ENCODE data around the gene HEATR1. TPM values are rescaled to one million over a fixed set of nuclear protein-coding genes. Genes with fewer than 3 reads are reported as not detected.

HEATR1 gene
- total and polyA plus RNA-seq, 4 donors = 1.6 to 34.9 (median 16.4) TPM

GRCh38 chr1:236553370-236553769 lies 50.9 kb downstream of the HEATR1 start:
- Histone ChIP-seq H3K4me3 (ENCODE audit: low read length in 2 of 2) (no peak overlapping the region), H3K9me3 (ENCODE audit: control insufficient read depth, low read length) (no peaks in the 10 kb centered on the region), H3K36me3 (ENCODE audit: control insufficient read depth in 1 of 2, insufficient read depth in 2 of 2, low read length in 1 of 2) (peaks cover 14 to 15% of the 10 kb centered on the region in 2 donors), H3K4me1 (ENCODE audit: control insufficient read depth in 1 of 2, insufficient read depth in 2 of 2, low read length in 2 of 2) (no peaks in the 10 kb centered on the region), H3K27me3 (ENCODE audit: control insufficient read depth in 1 of 2, insufficient read depth in 2 of 2, low read length in 1 of 2) (no peaks in the 10 kb centered on the region), H3K27ac (ENCODE audit: low read depth in 1 of 2, low read length in 2 of 2) (no peak overlapping the region)
- intact Hi-C loops (cut with DNase I) = no loop called here
- DNase-seq (no peak), ATAC-seq (ENCODE audit: low FRiP score) (no peak)
- 78 to 79% methylated on average over 8 of the region's 8 CpGs for WGBS, 2 donors

- intact Hi-C loops (cut with DNase I) = no loop called here
- ATAC-seq (ENCODE audit: low FRiP score) (no peak), DNase-seq (no peak)
- 25 to 43% methylated on average over 1 of the region's 1 CpG for WGBS, 2 donors
- H3K9me3 ChIP-seq (ENCODE audit: control insufficient read depth, low read length) = no peaks in the 10 kb centered on the region
- H3K36me3 ChIP-seq (ENCODE audit: control insufficient read depth in 1 of 2, insufficient read depth in 2 of 2, low read length in 1 of 2) = peaks cover 14 to 15% of the 10 kb centered on the region in 2 donors
- no peaks in the 10 kb centered on the region for H3K4me1 ChIP-seq (ENCODE audit: control insufficient read depth in 1 of 2, insufficient read depth in 2 of 2, low read length in 2 of 2)
- no peaks in the 10 kb centered on the region for H3K27me3 ChIP-seq (ENCODE audit: control insufficient read depth in 1 of 2, insufficient read depth in 2 of 2, low read length in 1 of 2)
- no peak overlapping the region for H3K4me3 ChIP-seq (ENCODE audit: low read length in 2 of 2)
- no peak overlapping the region for H3K27ac ChIP-seq (ENCODE audit: low read depth in 1 of 2, low read length in 2 of 2)
Measured at GRCh38 chr1:236552901-236553300, 51.4 kb downstream of the HEATR1 start.

GRCh38 chr1:236552096-236552495 lies 52.2 kb downstream of the HEATR1 start:
- H3K36me3 ChIP-seq (ENCODE audit: control insufficient read depth in 1 of 2, insufficient read depth in 2 of 2, low read length in 1 of 2) = peaks cover 11 to 15% of the 10 kb centered on the region in 2 donors
- intact Hi-C loops (cut with DNase I) = no loop called here
- H3K27me3 ChIP-seq (ENCODE audit: control insufficient read depth in 1 of 2, insufficient read depth in 2 of 2, low read length in 1 of 2) = no peaks in the 10 kb centered on the region
- H3K4me3 ChIP-seq (ENCODE audit: low read length in 2 of 2) = no peak overlapping the region
- no peak overlapping the region for H3K27ac ChIP-seq (ENCODE audit: low read depth in 1 of 2, low read length in 2 of 2)
- no peak for DNase-seq
- no peaks in the 10 kb centered on the region for H3K4me1 ChIP-seq (ENCODE audit: control insufficient read depth in 1 of 2, insufficient read depth in 2 of 2, low read length in 2 of 2)
- no peak for ATAC-seq (ENCODE audit: low FRiP score)
- H3K9me3 ChIP-seq (ENCODE audit: control insufficient read depth, low read length) = no peaks in the 10 kb centered on the region
- 81 to 83% methylated on average over 6 of the region's 6 CpGs for WGBS, 2 donors

- no peaks in the 10 kb centered on the region for H3K9me3 ChIP-seq (ENCODE audit: control insufficient read depth, low read length)
- DNase-seq = no peak
- ATAC-seq (ENCODE audit: low FRiP score) = no peak
- 82 to 84% methylated on average over 13 of the region's 13 CpGs for WGBS, 2 donors
- H3K27ac ChIP-seq (ENCODE audit: low read depth in 1 of 2, low read length in 2 of 2) = no peak overlapping the region
- H3K36me3 ChIP-seq (ENCODE audit: control insufficient read depth in 1 of 2, insufficient read depth in 2 of 2, low read length in 1 of 2) = peaks cover 7 to 17% of the 10 kb centered on the region in 2 donors
- H3K4me3 ChIP-seq (ENCODE audit: low read length in 2 of 2) = no peak overlapping the region
- intact Hi-C loops (cut with DNase I) = no loop called here
- no peaks in the 10 kb centered on the region for H3K27me3 ChIP-seq (ENCODE audit: control insufficient read depth in 1 of 2, insufficient read depth in 2 of 2, low read length in 1 of 2)
- no peaks in the 10 kb centered on the region for H3K4me1 ChIP-seq (ENCODE audit: control insufficient read depth in 1 of 2, insufficient read depth in 2 of 2, low read length in 2 of 2)
Measured at GRCh38 chr1:236550961-236551851, 53.1 kb downstream of the HEATR1 start.

- Histone ChIP-seq H3K27me3 (ENCODE audit: control insufficient read depth in 1 of 2, insufficient read depth in 2 of 2, low read length in 1 of 2) (no peaks in the 10 kb centered on the region), H3K4me1 (ENCODE audit: control insufficient read depth in 1 of 2, insufficient read depth in 2 of 2, low read length in 2 of 2) (no peaks in the 10 kb centered on the region), H3K36me3 (ENCODE audit: control insufficient read depth in 1 of 2, insufficient read depth in 2 of 2, low read length in 1 of 2) (peaks cover 0 to 13% of the 10 kb centered on the region in 2 donors), H3K9me3 (ENCODE audit: control insufficient read depth, low read length) (no peaks in the 10 kb centered on the region), H3K4me3 (ENCODE audit: low read length in 2 of 2) (no peak overlapping the region), H3K27ac (ENCODE audit: low read depth in 1 of 2, low read length in 2 of 2) (no peak overlapping the region)
- no peak for ATAC-seq (ENCODE audit: low FRiP score)
- WGBS, 2 donors = 74 to 75% methylated on average over 6 of the region's 6 CpGs
- intact Hi-C loops (cut with DNase I) = no loop called here
- no peak for DNase-seq
Measured at GRCh38 chr1:236548452-236548851, 55.9 kb downstream of the HEATR1 start.

GRCh38 chr1:236545621-236546169 lies 58.6 kb downstream of the HEATR1 start:
- intact Hi-C loops (cut with DNase I) = no loop called here
- Histone ChIP-seq H3K4me3 (ENCODE audit: low read length in 2 of 2) (no peak overlapping the region), H3K27me3 (ENCODE audit: control insufficient read depth in 1 of 2, insufficient read depth in 2 of 2, low read length in 1 of 2) (no peaks in the 10 kb centered on the region), H3K27ac (ENCODE audit: low read depth in 1 of 2, low read length in 2 of 2) (no peak overlapping the region), H3K9me3 (ENCODE audit: control insufficient read depth, low read length) (no peaks in the 10 kb centered on the region), H3K4me1 (ENCODE audit: control insufficient read depth in 1 of 2, insufficient read depth in 2 of 2, low read length in 2 of 2) (no peaks in the 10 kb centered on the region), H3K36me3 (ENCODE audit: control insufficient read depth in 1 of 2, insufficient read depth in 2 of 2, low read length in 1 of 2) (peaks cover 5 to 10% of the 10 kb centered on the region in 2 donors)
- WGBS, 2 donors = 69 to 76% methylated on average over 3 of the region's 3 CpGs
- DNase-seq (no peak), ATAC-seq (ENCODE audit: low FRiP score) (no peak)

- intact Hi-C loops (cut with DNase I) = no loop called here
- no peak overlapping the region for H3K27ac ChIP-seq (ENCODE audit: low read depth in 1 of 2, low read length in 2 of 2)
- H3K9me3 ChIP-seq (ENCODE audit: control insufficient read depth, low read length) = no peaks in the 10 kb centered on the region
- no peak for DNase-seq
- H3K36me3 ChIP-seq (ENCODE audit: control insufficient read depth in 1 of 2, insufficient read depth in 2 of 2, low read length in 1 of 2) = peaks cover 5 to 14% of the 10 kb centered on the region in 2 donors
- H3K4me3 ChIP-seq (ENCODE audit: low read length in 2 of 2) = no peak overlapping the region
- WGBS, 2 donors = 65 to 72% methylated on average over 16 of the region's 16 CpGs
- no peak for ATAC-seq (ENCODE audit: low FRiP score)
- no peaks in the 10 kb centered on the region for H3K27me3 ChIP-seq (ENCODE audit: control insufficient read depth in 1 of 2, insufficient read depth in 2 of 2, low read length in 1 of 2)
- no peaks in the 10 kb centered on the region for H3K4me1 ChIP-seq (ENCODE audit: control insufficient read depth in 1 of 2, insufficient read depth in 2 of 2, low read length in 2 of 2)
Measured at GRCh38 chr1:236543065-236543669, 61.1 kb downstream of the HEATR1 start.

GRCh38 chr1:236541710-236542109 lies 62.6 kb downstream of the HEATR1 start:
- WGBS, 2 donors = 92 to 95% methylated on average over 4 of the region's 4 CpGs
- DNase-seq (no peak), ATAC-seq (ENCODE audit: low FRiP score) (no peak)
- Histone ChIP-seq H3K4me3 (ENCODE audit: low read length in 2 of 2) (no peak overlapping the region), H3K27me3 (ENCODE audit: control insufficient read depth in 1 of 2, insufficient read depth in 2 of 2, low read length in 1 of 2) (no peaks in the 10 kb centered on the region), H3K9me3 (ENCODE audit: control insufficient read depth, low read length) (no peaks in the 10 kb centered on the region), H3K27ac (ENCODE audit: low read depth in 1 of 2, low read length in 2 of 2) (no peak overlapping the region), H3K4me1 (ENCODE audit: control insufficient read depth in 1 of 2, insufficient read depth in 2 of 2, low read length in 2 of 2) (no peaks in the 10 kb centered on the region), H3K36me3 (ENCODE audit: control insufficient read depth in 1 of 2, insufficient read depth in 2 of 2, low read length in 1 of 2) (peaks cover 8 to 12% of the 10 kb centered on the region in 2 donors)
- intact Hi-C loops (cut with DNase I) = no loop called here
